C4-2B (cell line): ENCODE measurements around the gene FCHSD2.
"Not testable (repeated sequence)": the region's sequence is repeated elsewhere in the genome, so short reads cannot be mapped to it uniquely, and the experiment has no call there.

ENCODE experiments used
- H3K27ac ChIP-seq: fragments of 450-650 bp; 2 replicates; pipeline ENCODE4 v1.5.1; 2017
- ZFX ChIP-seq: fragments of 450-650 bp; IDR thresholded peaks from 2 replicates; pipeline ENCODE4 v1.6.1; 2017
- TF ChIP-seq, protein P1 (sequence below): fragments of 450-650 bp; conservative IDR thresholded peaks from 2 replicates; pipeline ENCODE4 v1.5.1; 2017; ENCODE audit warnings: mild to moderate bottlenecking

FCHSD2 gene

DNA sequence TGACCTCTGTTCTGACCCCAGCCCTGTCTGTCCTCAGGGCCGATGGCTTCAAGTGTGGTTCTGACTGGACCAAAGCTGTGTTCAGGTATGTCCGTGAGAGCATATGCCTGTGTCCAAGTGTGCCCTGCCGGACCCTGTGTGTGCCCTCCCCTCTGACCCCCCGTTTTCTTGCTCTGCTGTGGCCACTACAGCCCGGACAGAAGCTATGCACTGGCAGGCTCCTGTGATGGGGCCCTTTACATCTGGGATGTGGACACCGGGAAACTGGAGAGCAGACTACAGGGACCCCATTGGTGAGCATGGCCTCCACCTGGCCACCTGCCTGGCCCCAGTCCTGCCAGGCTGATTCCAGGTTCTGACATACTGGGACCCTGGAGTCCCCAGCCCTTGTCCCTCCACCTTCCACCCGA, 313.4 kb downstream of the FCHSD2 start:
- no peak overlapping the region for H3K27ac ChIP-seq
- no peak for TF ChIP-seq ZFX
- TF ChIP-seq, protein P1, sequence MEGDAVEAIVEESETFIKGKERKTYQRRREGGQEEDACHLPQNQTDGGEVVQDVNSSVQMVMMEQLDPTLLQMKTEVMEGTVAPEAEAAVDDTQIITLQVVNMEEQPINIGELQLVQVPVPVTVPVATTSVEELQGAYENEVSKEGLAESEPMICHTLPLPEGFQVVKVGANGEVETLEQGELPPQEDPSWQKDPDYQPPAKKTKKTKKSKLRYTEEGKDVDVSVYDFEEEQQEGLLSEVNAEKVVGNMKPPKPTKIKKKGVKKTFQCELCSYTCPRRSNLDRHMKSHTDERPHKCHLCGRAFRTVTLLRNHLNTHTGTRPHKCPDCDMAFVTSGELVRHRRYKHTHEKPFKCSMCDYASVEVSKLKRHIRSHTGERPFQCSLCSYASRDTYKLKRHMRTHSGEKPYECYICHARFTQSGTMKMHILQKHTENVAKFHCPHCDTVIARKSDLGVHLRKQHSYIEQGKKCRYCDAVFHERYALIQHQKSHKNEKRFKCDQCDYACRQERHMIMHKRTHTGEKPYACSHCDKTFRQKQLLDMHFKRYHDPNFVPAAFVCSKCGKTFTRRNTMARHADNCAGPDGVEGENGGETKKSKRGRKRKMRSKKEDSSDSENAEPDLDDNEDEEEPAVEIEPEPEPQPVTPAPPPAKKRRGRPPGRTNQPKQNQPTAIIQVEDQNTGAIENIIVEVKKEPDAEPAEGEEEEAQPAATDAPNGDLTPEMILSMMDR = no peak

DNA sequence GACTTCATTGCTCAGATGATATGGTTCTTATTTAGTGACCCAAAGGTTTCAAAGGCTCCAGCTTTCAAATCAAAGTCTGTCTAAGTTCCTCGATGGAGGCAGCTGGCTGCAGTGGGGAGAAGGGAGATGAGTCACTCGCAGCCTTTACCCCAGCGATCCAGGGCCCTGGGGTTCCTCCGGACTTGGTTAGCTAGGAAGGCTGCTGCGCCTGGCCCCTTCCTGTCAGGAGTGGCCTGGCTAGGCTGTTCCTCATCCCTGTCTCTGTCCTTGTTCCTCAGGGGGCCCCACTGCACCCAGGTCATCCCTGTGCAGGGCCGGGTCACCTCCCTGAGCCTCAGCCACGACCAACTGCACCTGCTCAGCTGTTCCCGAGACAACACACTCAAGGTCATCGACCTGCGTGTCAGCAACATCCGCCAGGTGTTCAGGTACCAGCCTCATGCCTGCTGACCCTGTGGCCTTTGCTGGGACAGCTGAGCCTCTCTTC, 314.0 kb downstream of the FCHSD2 start:
- H3K27ac ChIP-seq = no peak overlapping the region
- TF ChIP-seq, protein P1 = no peak
- TF ChIP-seq ZFX = no peak

DNA sequence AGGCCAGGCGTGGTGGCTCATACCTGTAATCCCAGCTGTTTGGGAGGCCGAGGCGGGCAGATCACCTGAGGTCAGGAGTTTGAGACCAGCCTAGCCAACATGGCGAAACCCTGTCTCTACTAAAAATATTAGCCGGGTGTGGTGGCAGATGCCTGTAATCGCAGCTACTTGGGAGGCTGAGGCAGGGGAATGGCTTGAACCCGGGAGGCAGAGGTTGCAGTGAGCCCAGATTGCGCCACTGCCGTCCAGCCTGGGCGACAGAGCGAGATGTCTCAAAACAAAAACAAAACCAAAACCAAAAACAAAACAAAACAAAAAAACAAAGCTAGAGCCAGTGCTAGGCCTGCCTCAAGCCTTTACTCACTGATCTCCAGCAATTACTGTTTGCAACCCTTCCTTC, 314.5 kb downstream of the FCHSD2 start:
- not testable (repeated sequence) for H3K27ac ChIP-seq

DNA sequence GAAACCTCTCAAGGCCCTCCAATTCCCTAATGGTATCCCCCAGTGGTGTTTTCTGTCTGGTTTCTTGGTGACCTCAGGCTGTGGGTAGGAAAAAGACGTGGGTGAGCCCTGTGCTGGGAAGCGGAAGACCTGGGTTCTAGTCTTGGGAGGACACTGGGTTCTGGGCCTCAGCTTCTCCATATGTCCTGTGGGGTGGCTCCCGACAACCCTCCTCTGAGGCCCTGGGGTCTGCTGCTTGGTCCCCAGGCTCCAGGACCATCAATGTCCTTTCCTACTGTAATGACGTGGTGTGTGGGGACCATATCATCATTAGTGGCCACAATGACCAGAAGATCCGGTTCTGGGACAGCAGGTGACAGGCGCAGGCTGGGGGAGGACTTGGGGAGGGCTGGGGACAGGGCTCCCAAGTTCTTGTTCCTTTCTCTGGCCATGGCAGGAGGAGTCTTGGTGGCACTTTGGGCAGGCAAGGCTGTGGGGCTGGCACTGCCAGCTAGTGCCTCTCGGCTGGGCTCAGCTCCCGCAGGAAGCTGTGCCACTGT, 315.1 kb downstream of the FCHSD2 start:
- TF ChIP-seq ZFX = no peak
- TF ChIP-seq, protein P1 = no peak

DNA sequence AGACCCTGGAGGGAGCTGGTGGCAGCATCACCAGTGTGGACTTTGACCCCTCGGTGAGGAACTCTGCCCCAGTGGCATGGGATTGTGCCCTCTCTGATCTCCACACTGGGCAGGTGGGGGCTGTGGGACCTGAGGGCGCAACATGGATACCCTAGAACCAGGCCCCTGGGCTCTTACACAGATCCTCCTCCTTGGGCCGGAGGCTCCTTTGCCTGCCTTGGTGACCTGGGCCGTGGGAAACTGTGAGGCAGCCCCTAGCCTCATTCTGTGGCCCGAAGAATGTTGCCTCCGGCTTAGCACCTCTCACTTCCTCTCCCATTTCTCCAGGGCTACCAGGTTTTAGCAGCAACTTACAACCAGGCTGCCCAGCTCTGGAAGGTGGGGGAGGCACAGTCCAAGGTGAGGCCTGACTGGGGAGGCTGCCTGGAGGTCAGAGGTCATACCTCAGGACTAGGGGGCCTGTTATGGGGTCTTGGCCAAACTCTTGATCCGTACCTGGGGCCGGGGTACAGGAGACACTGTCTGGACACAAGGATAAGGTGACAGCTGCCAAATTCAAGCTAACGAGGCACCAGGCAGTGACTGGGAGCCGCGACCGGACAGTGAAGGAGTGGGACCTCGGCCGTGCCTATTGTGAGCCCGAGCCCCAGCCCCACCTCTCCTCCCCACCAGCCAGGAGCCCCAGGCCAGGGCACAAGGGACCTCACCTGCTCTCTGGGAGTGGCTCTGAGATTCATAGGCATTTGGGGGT, 315.8 kb downstream of the FCHSD2 start:
- no peak overlapping the region for H3K27ac ChIP-seq
- TF ChIP-seq, protein P1 = no peak
- TF ChIP-seq ZFX = no peak

More for the DNA sequence above, 315.1 kb downstream of the FCHSD2 start:
- no peak overlapping the region for H3K27ac ChIP-seq

DNA sequence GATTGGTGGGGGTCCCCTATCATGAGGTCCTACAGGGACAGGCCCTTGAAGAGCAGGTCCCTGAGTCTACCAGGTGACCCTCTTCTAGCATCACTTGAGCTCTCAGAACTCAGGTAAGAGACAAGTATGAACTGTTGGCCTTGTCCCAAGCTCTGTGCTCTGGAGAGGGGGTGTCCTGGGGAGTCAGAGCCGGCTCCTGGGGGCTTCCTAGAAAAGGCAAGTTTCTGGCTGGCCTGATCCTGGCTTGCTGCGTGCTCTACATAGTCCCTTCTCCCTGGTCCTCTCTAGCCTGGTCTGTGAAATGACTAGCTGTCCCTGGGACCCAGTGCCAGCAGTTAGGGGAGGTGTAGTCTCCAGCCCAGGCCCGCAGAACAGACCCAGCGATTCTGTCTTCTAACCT, 316.5 kb downstream of the FCHSD2 start:
- TF ChIP-seq, protein P1 = no peak
- no peak for TF ChIP-seq ZFX
- no peak overlapping the region for H3K27ac ChIP-seq

DNA sequence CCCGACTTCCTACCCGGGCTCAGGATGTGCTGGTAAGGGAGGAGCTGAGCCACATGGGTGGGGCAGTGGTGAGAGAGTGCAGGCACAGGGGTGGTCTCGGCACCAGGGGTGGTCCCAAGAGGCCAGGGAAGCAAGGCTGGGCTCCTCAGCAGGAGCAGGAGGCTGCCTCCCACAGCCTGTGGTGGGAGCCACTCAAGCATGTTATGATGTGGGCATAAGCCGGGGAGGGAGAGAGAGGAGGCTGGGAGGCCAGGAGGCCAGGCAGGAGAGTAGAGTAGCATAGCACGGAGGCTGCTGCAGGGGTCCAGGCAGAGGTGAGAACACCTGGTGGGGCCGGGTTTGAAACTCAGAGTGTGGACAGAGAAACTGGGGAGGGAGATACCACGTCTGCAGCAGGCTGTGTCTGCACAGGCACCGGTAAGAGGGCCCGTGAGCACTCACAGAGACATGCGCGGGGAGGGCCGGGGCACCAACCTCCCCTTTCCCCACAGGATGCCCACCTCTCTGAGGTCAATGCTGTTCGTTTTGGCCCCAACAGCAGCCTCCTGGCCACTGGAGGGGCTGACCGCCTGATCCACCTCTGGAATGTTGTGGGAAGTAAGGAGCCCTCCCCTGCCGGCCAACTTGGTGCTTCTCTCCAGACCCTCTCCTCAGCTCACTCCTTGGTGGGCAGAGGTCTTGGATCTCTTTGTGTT, 317.2 kb downstream of the FCHSD2 start:
- H3K27ac ChIP-seq = no peak overlapping the region

More for the DNA sequence above, 317.2 kb downstream of the FCHSD2 start:
- TF ChIP-seq, protein P1 = no peak
- no peak for TF ChIP-seq ZFX
